Measurements from ENCODE around the gene KAZN.

Gene KAZN

GRCh38 chr1:15001317-15001915 lies 402.9 kb downstream of the KAZN start:
- Histone ChIP-seq H2AFZ (ENCODE audit: low read length) (no peak overlapping the region), H3K36me3 (ENCODE audit: insufficient read depth, low read length) (no peaks in the 10 kb centered on the region), H3K4me3 (ENCODE audit: low read length, poor library complexity, severe bottlenecking) (no peak overlapping the region), H3F3A (ENCODE audit: low read depth) (no peaks in the 10 kb centered on the region), H3K9ac (ENCODE audit: low read depth, low read length, poor library complexity, severe bottlenecking) (no peak overlapping the region), H3K79me2 (ENCODE audit: insufficient read depth, low read length) (no peaks in the 10 kb centered on the region), H3K4me1 (ENCODE audit: insufficient read depth, low read length, poor library complexity, severe bottlenecking) (no peaks in the 10 kb centered on the region), H3K9me2 (replicated peaks; ENCODE audit: low read depth, low read length) (no peaks in the 10 kb centered on the region), H3K4me2 (ENCODE audit: low read depth, low read length, poor library complexity, severe bottlenecking) (no peak overlapping the region), H3K9me3 (ENCODE audit: insufficient read depth, low read depth, low read length) (no peaks in the 10 kb centered on the region), H3K27me3 (ENCODE audit: insufficient read depth, low read length, poor library complexity, severe bottlenecking) (no peaks in the 10 kb centered on the region), H4K20me1 (ENCODE audit: insufficient read depth, low read length, poor library complexity, severe bottlenecking) (no peaks in the 10 kb centered on the region)
- TF ChIP-seq CTCF (conservative IDR thresholded peaks at IDR 0.05; ENCODE audit: low read length) (no peak), EZH2phosphoT487 (IDR thresholded peaks at IDR 0.05; ENCODE audit: borderline replicate concordance) (no peak)

GRCh38 chr1:15002325-15002724 lies 403.8 kb downstream of the KAZN start:
- Histone ChIP-seq H3K27me3 (ENCODE audit: insufficient read depth, low read length, poor library complexity, severe bottlenecking) (no peaks in the 10 kb centered on the region), H3K9me2 (replicated peaks; ENCODE audit: low read depth, low read length) (no peaks in the 10 kb centered on the region), H3K36me3 (ENCODE audit: insufficient read depth, low read length) (no peaks in the 10 kb centered on the region), H3F3A (ENCODE audit: low read depth) (no peaks in the 10 kb centered on the region), H3K4me1 (ENCODE audit: insufficient read depth, low read length, poor library complexity, severe bottlenecking) (no peaks in the 10 kb centered on the region), H3K9me3 (ENCODE audit: insufficient read depth, low read depth, low read length) (no peaks in the 10 kb centered on the region), H4K20me1 (ENCODE audit: insufficient read depth, low read length, poor library complexity, severe bottlenecking) (no peaks in the 10 kb centered on the region), H3K79me2 (ENCODE audit: insufficient read depth, low read length) (no peaks in the 10 kb centered on the region), H3K4me3 (ENCODE audit: low read length, poor library complexity, severe bottlenecking) (no peak overlapping the region), H3K9ac (ENCODE audit: low read depth, low read length, poor library complexity, severe bottlenecking) (no peak overlapping the region), H3K4me2 (ENCODE audit: low read depth, low read length, poor library complexity, severe bottlenecking) (no peak overlapping the region), H2AFZ (ENCODE audit: low read length) (no peak overlapping the region)
- TF ChIP-seq CTCF (conservative IDR thresholded peaks at IDR 0.05; ENCODE audit: low read length) (no peak), EZH2phosphoT487 (IDR thresholded peaks at IDR 0.05; ENCODE audit: borderline replicate concordance) (no peak)

GRCh38 chr1:15004396-15004795 lies 405.9 kb downstream of the KAZN start:
- Histone ChIP-seq H3K36me3 (ENCODE audit: insufficient read depth, low read length) (no peaks in the 10 kb centered on the region), H2AFZ (ENCODE audit: low read length) (no peak overlapping the region), H3F3A (ENCODE audit: low read depth) (no peaks in the 10 kb centered on the region), H3K4me1 (ENCODE audit: insufficient read depth, low read length, poor library complexity, severe bottlenecking) (no peaks in the 10 kb centered on the region), H3K9ac (ENCODE audit: low read depth, low read length, poor library complexity, severe bottlenecking) (no peak overlapping the region), H3K9me3 (ENCODE audit: insufficient read depth, low read depth, low read length) (no peaks in the 10 kb centered on the region), H3K4me2 (ENCODE audit: low read depth, low read length, poor library complexity, severe bottlenecking) (no peak overlapping the region), H3K79me2 (ENCODE audit: insufficient read depth, low read length) (no peaks in the 10 kb centered on the region), H3K9me2 (replicated peaks; ENCODE audit: low read depth, low read length) (no peaks in the 10 kb centered on the region), H4K20me1 (ENCODE audit: insufficient read depth, low read length, poor library complexity, severe bottlenecking) (no peaks in the 10 kb centered on the region), H3K27me3 (ENCODE audit: insufficient read depth, low read length, poor library complexity, severe bottlenecking) (no peaks in the 10 kb centered on the region), H3K4me3 (ENCODE audit: low read length, poor library complexity, severe bottlenecking) (no peak overlapping the region)
- TF ChIP-seq CTCF (conservative IDR thresholded peaks at IDR 0.05; ENCODE audit: low read length) (no peak), EZH2phosphoT487 (IDR thresholded peaks at IDR 0.05; ENCODE audit: borderline replicate concordance) (no peak)
